ENCODE measurements around the gene STARD6. TPM values are rescaled to one million over a fixed set of nuclear protein-coding genes. Genes with fewer than 3 reads are reported as not detected.
A peak's percentile ranks its signal among the peaks of the same experiment; 100 is the strongest.

The STARD6 gene
- total and polyA plus RNA-seq, 4 donors = not detected

DNA sequence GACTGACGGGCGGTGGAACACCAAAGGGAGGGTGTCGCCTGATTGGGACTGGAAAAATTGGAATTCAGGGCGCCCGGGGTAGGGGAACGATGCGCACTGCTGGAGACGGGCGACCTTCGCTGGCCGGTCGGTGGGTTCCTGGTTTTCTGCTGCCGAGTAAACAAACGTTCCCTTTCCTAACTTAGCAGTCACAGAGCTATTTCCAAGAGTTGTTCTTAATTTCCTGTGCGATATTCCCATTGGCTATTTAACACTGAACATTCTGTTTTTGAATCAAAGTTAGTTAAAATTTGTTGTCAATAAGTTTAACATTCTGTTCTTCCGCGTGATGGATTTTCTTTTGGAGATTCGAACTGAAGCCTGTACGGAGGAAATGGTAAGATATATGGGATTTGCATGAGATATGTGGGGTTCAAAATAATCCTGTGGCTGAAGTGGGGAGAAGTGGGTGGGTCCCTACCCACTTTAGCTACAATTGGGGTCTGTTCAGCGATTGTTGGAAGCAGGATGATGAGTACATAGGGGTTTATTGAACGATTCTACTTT is 910 bp upstream of the STARD6 start:
- H3K4me3 ChIP-seq (ENCODE audit: low read length in 2 of 2) = peak overlapping the region; percentile 66 to 67
- H3K27ac ChIP-seq (ENCODE audit: low read depth in 1 of 2, low read length in 2 of 2) = no peak overlapping the region
- no peaks in the 10 kb centered on the region for H3K27me3 ChIP-seq (ENCODE audit: control insufficient read depth in 1 of 2, insufficient read depth in 2 of 2, low read length in 1 of 2)
- intact Hi-C loops (cut with DNase I) = no loop called here
- DNase-seq (no peak), ATAC-seq (ENCODE audit: low FRiP score) (peak; percentile 60)
- WGBS, 2 donors = 1% methylated on average over 21 of the region's 21 CpGs
- H3K36me3 ChIP-seq (ENCODE audit: control insufficient read depth in 1 of 2, insufficient read depth in 2 of 2, low read length in 1 of 2) = no peaks in the 10 kb centered on the region
- H3K9me3 ChIP-seq (ENCODE audit: control insufficient read depth, low read length) = no peaks in the 10 kb centered on the region
- no peaks in the 10 kb centered on the region for H3K4me1 ChIP-seq (ENCODE audit: control insufficient read depth in 1 of 2, insufficient read depth in 2 of 2, low read length in 2 of 2)

DNA sequence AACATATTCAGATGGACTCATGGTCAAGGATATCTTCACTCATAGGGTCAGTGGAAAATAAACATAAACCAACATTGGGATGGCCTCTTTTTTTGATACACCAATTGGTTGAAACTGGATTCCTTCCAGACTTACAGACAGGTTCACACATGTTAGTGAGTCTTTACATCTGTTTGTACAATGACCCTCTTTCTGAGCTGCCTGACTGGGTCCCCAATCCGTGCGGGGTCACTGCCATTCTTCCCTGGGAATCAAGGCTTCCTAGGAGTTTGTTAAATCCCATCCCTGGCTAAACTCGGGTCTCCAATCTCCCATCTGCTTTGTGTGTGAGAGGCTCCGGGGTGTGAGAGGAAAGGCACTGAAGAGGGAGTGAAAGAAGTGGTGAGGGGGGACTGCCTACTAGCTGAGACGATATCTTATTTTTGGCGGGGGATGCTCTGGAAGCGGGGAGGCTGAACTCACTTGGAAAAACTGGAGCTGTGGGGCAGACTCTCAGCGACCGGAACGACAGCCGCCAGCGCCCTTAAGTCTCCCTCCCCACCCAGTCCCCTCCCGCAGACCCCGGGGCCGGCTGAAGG is 487 bp downstream of the STARD6 start:
- no peak overlapping the region for H3K27ac ChIP-seq (ENCODE audit: low read depth in 1 of 2, low read length in 2 of 2)
- no peaks in the 10 kb centered on the region for H3K27me3 ChIP-seq (ENCODE audit: control insufficient read depth in 1 of 2, insufficient read depth in 2 of 2, low read length in 1 of 2)
- 2 to 4% methylated on average over 12 to 15 of the region's 15 CpGs for WGBS, 2 donors
- H3K36me3 ChIP-seq (ENCODE audit: control insufficient read depth in 1 of 2, insufficient read depth in 2 of 2, low read length in 1 of 2) = no peaks in the 10 kb centered on the region
- H3K9me3 ChIP-seq (ENCODE audit: control insufficient read depth, low read length) = no peaks in the 10 kb centered on the region
- H3K4me3 ChIP-seq (ENCODE audit: low read length in 2 of 2) = peak overlapping the region; percentile 66 to 67
- DNase-seq = no peak
- H3K4me1 ChIP-seq (ENCODE audit: control insufficient read depth in 1 of 2, insufficient read depth in 2 of 2, low read length in 2 of 2) = no peaks in the 10 kb centered on the region
- intact Hi-C loops (cut with DNase I) = no loop called here
- ATAC-seq (ENCODE audit: low FRiP score) = peak; percentile 53

DNA sequence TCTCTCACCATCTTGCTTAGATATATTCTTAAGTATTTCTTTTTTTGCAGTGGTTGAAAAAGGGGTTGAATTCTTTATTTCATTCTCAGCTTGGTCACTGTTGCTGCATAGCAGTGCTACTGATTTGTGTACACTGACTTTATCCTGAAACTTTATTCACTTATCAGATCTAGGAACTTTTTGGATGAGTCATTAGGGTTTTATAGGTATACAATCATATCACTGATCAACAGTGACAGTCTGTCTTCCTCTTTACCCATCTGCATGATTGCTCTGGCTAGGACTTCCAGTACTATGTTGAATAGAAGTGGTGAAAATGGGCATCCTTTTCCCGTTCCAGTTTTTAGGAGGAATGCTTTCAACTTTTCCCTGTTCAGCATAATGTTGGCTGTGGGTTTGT is 6.5 kb downstream of the STARD6 start:
- no peak overlapping the region for H3K27ac ChIP-seq (ENCODE audit: low read depth in 1 of 2, low read length in 2 of 2)
- intact Hi-C loops (cut with DNase I) = no loop called here
- no peaks in the 10 kb centered on the region for H3K9me3 ChIP-seq (ENCODE audit: control insufficient read depth, low read length)
- ATAC-seq (ENCODE audit: low FRiP score) = no peak
- H3K27me3 ChIP-seq (ENCODE audit: control insufficient read depth in 1 of 2, insufficient read depth in 2 of 2, low read length in 1 of 2) = no peaks in the 10 kb centered on the region
- H3K4me3 ChIP-seq (ENCODE audit: low read length in 2 of 2) = no peak overlapping the region
- no peaks in the 10 kb centered on the region for H3K36me3 ChIP-seq (ENCODE audit: control insufficient read depth in 1 of 2, insufficient read depth in 2 of 2, low read length in 1 of 2)
- no peaks in the 10 kb centered on the region for H3K4me1 ChIP-seq (ENCODE audit: control insufficient read depth in 1 of 2, insufficient read depth in 2 of 2, low read length in 2 of 2)
- no peak for DNase-seq
- WGBS, 2 donors = 89 to 95% methylated on average over 1 of the region's 1 CpG

DNA sequence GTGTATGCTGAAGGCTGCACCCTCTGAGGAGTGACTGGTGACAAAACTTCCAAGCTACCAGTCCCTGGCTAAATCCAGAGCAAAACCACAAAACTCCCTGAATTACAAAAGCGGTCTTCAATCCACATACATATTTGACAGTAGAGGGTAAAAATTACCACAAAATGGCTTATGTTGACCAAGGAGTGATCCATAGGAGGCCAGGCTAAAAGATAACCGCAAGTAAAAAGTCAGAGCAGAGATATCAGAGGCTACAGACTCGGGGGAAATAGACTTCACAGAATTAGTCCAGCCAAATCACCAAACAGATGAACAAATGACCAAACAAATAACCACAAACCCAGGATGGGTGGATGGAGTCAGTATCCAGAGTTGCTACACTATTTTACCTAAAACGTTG is 19.4 kb downstream of the STARD6 start:
- 83 to 85% methylated on average over 4 of the region's 4 CpGs for WGBS, 2 donors
- Histone ChIP-seq H3K4me1 (ENCODE audit: control insufficient read depth in 1 of 2, insufficient read depth in 2 of 2, low read length in 2 of 2) (no peaks in the 10 kb centered on the region), H3K9me3 (ENCODE audit: control insufficient read depth, low read length) (no peaks in the 10 kb centered on the region), H3K4me3 (ENCODE audit: low read length in 2 of 2) (no peak overlapping the region), H3K27me3 (ENCODE audit: control insufficient read depth in 1 of 2, insufficient read depth in 2 of 2, low read length in 1 of 2) (no peaks in the 10 kb centered on the region), H3K36me3 (ENCODE audit: control insufficient read depth in 1 of 2, insufficient read depth in 2 of 2, low read length in 1 of 2) (no peaks in the 10 kb centered on the region), H3K27ac (ENCODE audit: low read depth in 1 of 2, low read length in 2 of 2) (no peak overlapping the region)
- intact Hi-C loops (cut with DNase I) = no loop called here
- ATAC-seq (ENCODE audit: low FRiP score) (no peak), DNase-seq (no peak)

DNA sequence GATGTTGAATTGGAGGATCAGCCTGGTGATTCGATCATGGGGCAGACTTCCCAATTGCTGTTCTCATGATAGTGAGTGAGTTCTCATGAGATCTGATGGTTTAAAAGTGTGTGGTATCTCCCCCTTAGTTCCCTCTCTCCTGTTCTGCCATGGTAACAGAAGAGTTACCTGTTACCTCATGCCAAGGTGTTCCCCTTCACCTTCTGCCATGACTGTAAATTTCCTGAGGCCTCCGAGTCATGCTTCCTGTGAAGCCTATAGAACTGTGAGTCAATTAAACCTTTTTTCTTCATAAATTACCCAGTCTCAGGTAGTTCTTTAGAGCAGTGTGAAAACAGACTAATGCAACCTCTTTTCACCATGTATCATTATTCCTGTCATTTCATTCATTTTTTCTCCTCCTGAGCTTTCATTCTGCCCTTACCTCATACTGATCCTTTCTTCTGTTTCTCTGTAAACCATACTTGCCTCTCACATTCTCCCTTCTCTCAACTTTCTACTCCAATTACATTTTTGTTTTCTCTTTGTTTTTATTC is 22.0 kb downstream of the STARD6 start:
- H3K27me3 ChIP-seq (ENCODE audit: control insufficient read depth in 1 of 2, insufficient read depth in 2 of 2, low read length in 1 of 2) = no peaks in the 10 kb centered on the region
- WGBS, 2 donors = 79 to 89% methylated on average over 2 of the region's 2 CpGs

DNA sequence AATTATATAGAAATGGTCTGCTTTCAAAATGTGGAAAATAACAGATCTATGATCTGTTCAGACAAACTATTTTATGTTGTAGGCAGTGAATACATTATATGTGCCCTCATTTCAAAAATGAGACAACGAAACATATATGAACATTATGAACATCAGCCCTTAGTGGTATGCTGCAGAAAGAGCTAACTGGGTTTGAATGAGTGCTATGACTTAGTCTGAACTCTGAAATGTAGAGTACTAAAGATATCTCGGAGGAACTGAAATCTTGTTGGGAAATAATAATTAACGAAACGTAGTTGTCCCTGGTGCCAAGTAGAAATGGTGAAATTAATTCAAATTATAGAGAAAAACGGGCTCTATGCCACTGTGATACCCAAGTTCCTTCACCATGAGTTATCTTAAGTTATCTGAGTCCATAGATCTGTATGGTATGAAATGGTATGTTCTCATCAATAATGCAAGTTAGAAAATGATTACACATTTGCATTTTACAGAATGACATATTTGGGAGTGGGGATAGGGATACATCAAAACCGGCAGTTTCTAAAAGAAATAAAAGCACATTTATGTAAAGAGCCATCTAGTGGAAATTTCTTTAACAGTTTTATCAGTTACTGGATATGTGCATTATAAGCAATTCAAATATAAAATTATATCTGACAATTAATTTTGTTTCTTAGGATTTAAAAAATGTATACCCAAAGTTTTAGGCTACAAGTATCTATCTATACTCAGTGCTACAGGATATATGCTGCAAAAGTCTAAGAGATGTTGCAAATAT is 26.7 kb downstream of the STARD6 start:
- intact Hi-C loops (cut with DNase I) = no loop called here
- H3K27me3 ChIP-seq (ENCODE audit: control insufficient read depth in 1 of 2, insufficient read depth in 2 of 2, low read length in 1 of 2) = no peaks in the 10 kb centered on the region
- no peak overlapping the region for H3K27ac ChIP-seq (ENCODE audit: low read depth in 1 of 2, low read length in 2 of 2)
- no peak overlapping the region for H3K4me3 ChIP-seq (ENCODE audit: low read length in 2 of 2)
- WGBS, 2 donors = 64 to 71% methylated on average over 6 of the region's 6 CpGs
- ATAC-seq (ENCODE audit: low FRiP score) (no peak), DNase-seq (no peak)
- no peaks in the 10 kb centered on the region for H3K4me1 ChIP-seq (ENCODE audit: control insufficient read depth in 1 of 2, insufficient read depth in 2 of 2, low read length in 2 of 2)
- peaks cover 1% of the 10 kb centered on the region for H3K9me3 ChIP-seq (ENCODE audit: control insufficient read depth, low read length)
- no peaks in the 10 kb centered on the region for H3K36me3 ChIP-seq (ENCODE audit: control insufficient read depth in 1 of 2, insufficient read depth in 2 of 2, low read length in 1 of 2)

More for the DNA sequence above, 22.0 kb downstream of the STARD6 start:
- intact Hi-C loops (cut with DNase I) = no loop called here
- H3K4me1 ChIP-seq (ENCODE audit: control insufficient read depth in 1 of 2, insufficient read depth in 2 of 2, low read length in 2 of 2) = no peaks in the 10 kb centered on the region
- DNase-seq (no peak), ATAC-seq (ENCODE audit: low FRiP score) (no peak)
- no peaks in the 10 kb centered on the region for H3K36me3 ChIP-seq (ENCODE audit: control insufficient read depth in 1 of 2, insufficient read depth in 2 of 2, low read length in 1 of 2)
- no peak overlapping the region for H3K27ac ChIP-seq (ENCODE audit: low read depth in 1 of 2, low read length in 2 of 2)
- H3K9me3 ChIP-seq (ENCODE audit: control insufficient read depth, low read length) = peaks cover 1% of the 10 kb centered on the region
- no peak overlapping the region for H3K4me3 ChIP-seq (ENCODE audit: low read length in 2 of 2)

DNA sequence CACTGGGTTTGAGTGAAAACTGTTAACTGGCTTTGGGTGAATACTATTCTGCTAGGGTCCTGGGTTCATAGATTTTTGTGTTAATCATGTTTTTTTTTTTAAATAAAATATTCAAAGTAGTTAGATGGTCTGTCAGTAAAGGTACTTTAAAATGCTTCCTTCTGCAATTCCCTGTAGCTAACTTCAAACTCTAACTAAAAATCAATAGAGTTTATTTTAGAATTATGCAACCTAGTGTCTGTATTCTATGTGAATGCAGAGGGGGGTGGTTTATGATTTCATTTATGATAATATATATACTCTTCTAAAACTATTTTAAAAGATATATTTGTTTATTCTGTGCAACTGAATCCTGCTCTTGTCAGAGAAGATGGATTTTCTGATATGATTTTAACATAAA is 27.9 kb downstream of the STARD6 start:
- Histone ChIP-seq H3K27ac (ENCODE audit: low read depth in 1 of 2, low read length in 2 of 2) (no peak overlapping the region), H3K4me3 (ENCODE audit: low read length in 2 of 2) (no peak overlapping the region), H3K36me3 (ENCODE audit: control insufficient read depth in 1 of 2, insufficient read depth in 2 of 2, low read length in 1 of 2) (no peaks in the 10 kb centered on the region), H3K9me3 (ENCODE audit: control insufficient read depth, low read length) (peaks cover 1% of the 10 kb centered on the region), H3K4me1 (ENCODE audit: control insufficient read depth in 1 of 2, insufficient read depth in 2 of 2, low read length in 2 of 2) (no peaks in the 10 kb centered on the region), H3K27me3 (ENCODE audit: control insufficient read depth in 1 of 2, insufficient read depth in 2 of 2, low read length in 1 of 2) (no peaks in the 10 kb centered on the region)
- ATAC-seq (ENCODE audit: low FRiP score) (no peak), DNase-seq (no peak)
- intact Hi-C loops (cut with DNase I) = no loop called here

DNA sequence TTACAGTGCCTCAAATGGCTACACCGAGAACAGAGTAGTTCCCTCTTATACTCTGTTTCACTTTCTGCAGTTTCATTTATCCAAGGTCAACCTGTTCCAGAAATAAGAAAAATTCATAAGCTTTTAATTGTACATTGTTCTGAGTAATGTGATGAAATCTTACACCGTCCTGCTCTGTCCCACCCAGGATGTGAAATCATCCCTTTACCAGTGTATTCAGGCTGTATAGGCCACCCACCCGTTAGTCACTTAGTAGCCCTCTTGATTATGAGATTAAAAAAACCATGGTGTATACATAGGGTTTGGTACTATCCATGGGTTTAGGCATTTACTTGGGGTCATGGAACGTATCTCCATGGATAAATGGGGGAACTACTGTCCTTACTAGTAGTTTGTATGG is 29.8 kb downstream of the STARD6 start:
- intact Hi-C loops (cut with DNase I) = no loop called here
- Histone ChIP-seq H3K27ac (ENCODE audit: low read depth in 1 of 2, low read length in 2 of 2) (no peak overlapping the region), H3K4me3 (ENCODE audit: low read length in 2 of 2) (no peak overlapping the region), H3K9me3 (ENCODE audit: control insufficient read depth, low read length) (peaks cover 1% of the 10 kb centered on the region), H3K36me3 (ENCODE audit: control insufficient read depth in 1 of 2, insufficient read depth in 2 of 2, low read length in 1 of 2) (no peaks in the 10 kb centered on the region), H3K4me1 (ENCODE audit: control insufficient read depth in 1 of 2, insufficient read depth in 2 of 2, low read length in 2 of 2) (no peaks in the 10 kb centered on the region), H3K27me3 (ENCODE audit: control insufficient read depth in 1 of 2, insufficient read depth in 2 of 2, low read length in 1 of 2) (no peaks in the 10 kb centered on the region)
- DNase-seq (no peak), ATAC-seq (ENCODE audit: low FRiP score) (no peak)
- WGBS, 2 donors = 69 to 81% methylated on average over 4 of the region's 4 CpGs

DNA sequence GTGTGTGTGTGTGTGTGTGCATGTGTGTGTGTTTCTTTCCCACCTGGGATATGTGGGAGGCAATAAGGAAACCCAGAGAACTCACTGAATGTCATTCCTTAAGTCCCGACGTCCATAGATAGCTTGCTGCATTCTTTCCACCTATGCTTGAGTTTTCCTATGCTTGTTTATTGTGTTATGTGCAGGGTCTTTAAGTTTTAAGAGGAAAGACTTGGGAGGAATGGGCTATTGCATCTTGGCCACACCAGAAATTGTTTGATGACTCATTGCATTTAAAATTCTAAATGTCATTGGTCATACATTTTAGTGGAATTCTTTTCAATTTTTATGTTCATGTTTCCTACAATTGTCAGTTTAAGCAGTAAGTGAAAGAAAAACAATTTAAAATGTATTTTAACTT is 33.7 kb downstream of the STARD6 start:
- 72 to 79% methylated on average over 2 of the region's 2 CpGs for WGBS, 2 donors
- H3K9me3 ChIP-seq (ENCODE audit: control insufficient read depth, low read length) = no peaks in the 10 kb centered on the region
- H3K27ac ChIP-seq (ENCODE audit: low read depth in 1 of 2, low read length in 2 of 2) = no peak overlapping the region
- DNase-seq (no peak), ATAC-seq (ENCODE audit: low FRiP score) (no peak)
- no peak overlapping the region for H3K4me3 ChIP-seq (ENCODE audit: low read length in 2 of 2)
- H3K27me3 ChIP-seq (ENCODE audit: control insufficient read depth in 1 of 2, insufficient read depth in 2 of 2, low read length in 1 of 2) = no peaks in the 10 kb centered on the region
- H3K4me1 ChIP-seq (ENCODE audit: control insufficient read depth in 1 of 2, insufficient read depth in 2 of 2, low read length in 2 of 2) = no peaks in the 10 kb centered on the region
- intact Hi-C loops (cut with DNase I) = no loop called here
- H3K36me3 ChIP-seq (ENCODE audit: control insufficient read depth in 1 of 2, insufficient read depth in 2 of 2, low read length in 1 of 2) = no peaks in the 10 kb centered on the region
